KMS-11 (cell line): ENCODE measurements around the gene ETV3.

ENCODE experiments used
- H2AFZ ChIP-seq: fragments of 200-600 bp; sonication (generic); 2 replicates; pipeline ENCODE4 v1.6.1; 2016; ENCODE audit warnings: antibody characterized with exemption, mixed run types, low read depth
- H3K27ac ChIP-seq: fragments of 200-600 bp; sonication (generic); 2 replicates; pipeline ENCODE4 v1.6.1; 2016; ENCODE audit warnings: mild to moderate bottlenecking, mixed run types
- H3K27me3 ChIP-seq: fragments of 200-600 bp; sonication (generic); 2 replicates; pipeline ENCODE4 v1.6.1; 2017; ENCODE audit warnings: mild to moderate bottlenecking, low read depth, mixed run types, moderate library complexity; ENCODE audit not compliant: insufficient read depth
- H3K36me3 ChIP-seq: fragments of 200-600 bp; sonication (generic); 2 replicates; pipeline ENCODE4 v1.6.1; 2017; ENCODE audit warnings: mild to moderate bottlenecking, mixed run types; ENCODE audit not compliant: insufficient read depth
- H3K4me1 ChIP-seq: fragments of 200-600 bp; sonication (generic); 2 replicates; pipeline ENCODE4 v1.6.1; 2016; ENCODE audit warnings: mild to moderate bottlenecking, low read depth, mixed run types; ENCODE audit not compliant: poor library complexity, severe bottlenecking
- H3K4me2 ChIP-seq: fragments of 200-600 bp; sonication (generic); 2 replicates; pipeline ENCODE4 v1.7.0; 2016; ENCODE audit warnings: mild to moderate bottlenecking, mixed run types
- H3K4me3 ChIP-seq: fragments of 200-600 bp; sonication (generic); IDR thresholded peaks from 2 replicates; pipeline ENCODE4 v1.6.1; 2017; ENCODE audit warnings: low read depth, low read length, mixed read lengths; ENCODE audit not compliant: insufficient read depth
- H3K79me2 ChIP-seq: fragments of 200-600 bp; sonication (generic); 2 replicates; pipeline ENCODE4 v1.6.1; 2016; ENCODE audit warnings: low read depth, mixed run types; ENCODE audit not compliant: insufficient read depth
- H3K9ac ChIP-seq: fragments of 200-600 bp; sonication (generic); 2 replicates; pipeline ENCODE4 v1.6.1; 2016; ENCODE audit warnings: mild to moderate bottlenecking, mixed run types
- H4K20me1 ChIP-seq: fragments of 200-600 bp; sonication (generic); 2 replicates; pipeline ENCODE4 v1.6.1; 2016; ENCODE audit warnings: mild to moderate bottlenecking, mixed run types; ENCODE audit not compliant: insufficient read depth
- CTCF ChIP-seq: fragments of 200-600 bp; sonication (generic); conservative IDR thresholded peaks from 2 replicates; pipeline ENCODE4 v1.6.1; 2017; ENCODE audit warnings: low read depth, mild to moderate bottlenecking, antibody characterized with exemption, low read length, moderate library complexity, mixed read lengths

The ETV3 gene

DNA sequence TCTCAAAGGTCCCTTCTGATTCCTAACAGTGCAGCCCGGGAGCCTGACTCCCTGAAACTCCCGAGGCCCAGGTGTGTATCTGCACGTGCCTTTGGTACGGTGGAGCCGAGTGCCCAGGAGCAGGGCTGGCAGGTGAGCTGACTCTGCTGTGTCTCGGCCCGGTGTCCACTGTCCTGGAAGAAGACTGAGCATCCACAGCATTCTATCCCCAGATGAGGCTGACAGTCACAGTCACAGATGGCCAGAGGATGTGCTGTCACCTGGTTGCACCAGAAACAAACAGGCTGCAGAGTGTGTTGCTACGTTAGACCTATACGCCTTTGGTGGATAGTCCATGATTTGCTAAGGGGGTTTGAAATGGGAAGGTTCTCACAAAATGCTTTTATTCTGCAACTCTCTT lies 48.4 kb downstream of the ETV3 start:
- Histone ChIP-seq H3K36me3 (no peaks in the 10 kb centered on the region), H3K4me3 (no peak overlapping the region)
- no peak for TF ChIP-seq CTCF

DNA sequence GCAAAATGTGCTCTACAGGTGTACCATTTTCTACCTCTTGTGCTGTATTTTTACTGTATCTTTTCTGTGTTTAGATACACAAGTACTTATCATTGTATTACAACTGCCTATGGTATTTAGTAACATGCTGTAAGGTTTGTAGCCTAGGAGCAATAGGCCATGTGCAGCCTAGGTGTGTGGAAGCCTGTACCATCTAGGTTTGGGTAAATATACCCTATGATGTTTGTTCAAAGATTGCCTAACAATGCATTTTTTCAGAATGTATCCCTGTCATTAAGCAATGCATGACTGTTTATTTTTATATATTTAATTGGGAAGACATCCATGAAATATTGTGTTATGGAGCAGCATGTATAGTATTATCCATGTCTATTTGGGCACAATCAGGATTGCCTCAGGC lies 49.6 kb downstream of the ETV3 start:
- Histone ChIP-seq H3K4me1 (peaks cover 5% of the 10 kb centered on the region), H3K4me2 (no peak overlapping the region), H3K4me3 (no peak overlapping the region), H3K36me3 (no peaks in the 10 kb centered on the region), H3K27ac (no peak overlapping the region), H2AFZ (no peak overlapping the region), H4K20me1 (no peaks in the 10 kb centered on the region), H3K79me2 (no peaks in the 10 kb centered on the region), H3K9ac (no peak overlapping the region), H3K27me3 (no peaks in the 10 kb centered on the region)
- no peak for TF ChIP-seq CTCF

More for the DNA sequence above, 48.4 kb downstream of the ETV3 start:
- Histone ChIP-seq H3K9ac (no peak overlapping the region), H3K27ac (no peak overlapping the region), H3K27me3 (no peaks in the 10 kb centered on the region), H3K79me2 (no peaks in the 10 kb centered on the region), H4K20me1 (no peaks in the 10 kb centered on the region), H3K4me2 (no peak overlapping the region), H2AFZ (peak overlapping the region; percentile 12; the same call in 1 of the 2 replicates), H3K4me1 (peaks cover 5% of the 10 kb centered on the region)

- Histone ChIP-seq H3K9ac (no peak overlapping the region), H3K4me2 (no peak overlapping the region), H3K79me2 (no peaks in the 10 kb centered on the region), H3K27ac (no peak overlapping the region), H2AFZ (no peak overlapping the region), H4K20me1 (no peaks in the 10 kb centered on the region), H3K27me3 (no peaks in the 10 kb centered on the region), H3K4me3 (no peak overlapping the region), H3K4me1 (peaks cover 5% of the 10 kb centered on the region), H3K36me3 (no peaks in the 10 kb centered on the region)
- TF ChIP-seq CTCF, result no peak
These were observed 51.2 kb downstream of the ETV3 start for GRCh38 chr1:157087030-157087429.

GRCh38 chr1:157086299-157086698 lies 51.9 kb downstream of the ETV3 start:
- Histone ChIP-seq H3K79me2 (no peaks in the 10 kb centered on the region), H3K9ac (no peak overlapping the region), H3K4me2 (no peak overlapping the region), H3K27me3 (no peaks in the 10 kb centered on the region), H3K36me3 (no peaks in the 10 kb centered on the region), H3K4me1 (peaks cover 5% of the 10 kb centered on the region), H4K20me1 (no peaks in the 10 kb centered on the region), H2AFZ (no peak overlapping the region), H3K4me3 (no peak overlapping the region), H3K27ac (no peak overlapping the region)
- TF ChIP-seq CTCF, result no peak
